Erythroblast (primary cell): ENCODE data around the gene PIGR.

Source experiments
- GATA1 ChIP-seq: IDR thresholded peaks from 2 replicates; pipeline ENCODE4 v1.6.1; 2011; ENCODE audit warnings: low read depth, mild to moderate bottlenecking, control low read depth, low read length, moderate library complexity
- POLR2A ChIP-seq: IDR thresholded peaks from 2 replicates; pipeline ENCODE4 v1.6.1; 2011; ENCODE audit warnings: mild to moderate bottlenecking, low read length

- TF ChIP-seq POLR2A (no peak), GATA1 (no peak)
These were observed 35.1 kb downstream of the PIGR start for GRCh38 chr1:206911064-206911663.
